GM23248 (cell line): ENCODE results near the gene TYRP1. TPM values are rescaled to one million over a fixed set of nuclear protein-coding genes. Genes with fewer than 3 reads are reported as not detected.

Experiments used
- DNase-seq: peaks from one replicate; pipeline ENCODE4 v3.0.0-alpha.2; 2015
- H2AFZ ChIP-seq: fragments of 200-600 bp; sonication (generic); 2 replicates; pipeline ENCODE4 v1.6.1; 2016; ENCODE audit warnings: antibody characterized with exemption
- H3F3A ChIP-seq: fragments of 200-600 bp; sonication (generic); 2 replicates; pipeline ENCODE4 v1.6.1; 2016; ENCODE audit warnings: mild to moderate bottlenecking, antibody characterized with exemption, mixed run types; ENCODE audit not compliant: insufficient read depth
- H3K27ac ChIP-seq: fragments of 200-600 bp; sonication (generic); 2 replicates; pipeline ENCODE4 v1.5.1; 2016; ENCODE audit warnings: mild to moderate bottlenecking
- H3K27me3 ChIP-seq: fragments of 200-600 bp; sonication (generic); replicated peaks from 2 replicates; pipeline ENCODE4 v1.6.1; 2016; ENCODE audit warnings: mild to moderate bottlenecking; ENCODE audit not compliant: insufficient read depth
- H3K36me3 ChIP-seq: fragments of 200-600 bp; sonication (generic); 2 replicates; pipeline ENCODE4 v1.6.1; 2016; ENCODE audit warnings: low read depth, mild to moderate bottlenecking
- H3K4me1 ChIP-seq: fragments of 200-600 bp; sonication (generic); 2 replicates; pipeline ENCODE4 v1.6.1; 2016; ENCODE audit warnings: mild to moderate bottlenecking; ENCODE audit not compliant: insufficient read depth
- H3K4me2 ChIP-seq: fragments of 200-600 bp; sonication (generic); one replicate; pipeline ENCODE4 v1.6.1; 2016; ENCODE audit warnings: mild to moderate bottlenecking; ENCODE audit not compliant: unreplicated experiment
- H3K4me3 ChIP-seq: fragments of 200-600 bp; sonication (generic); 2 replicates; pipeline ENCODE4 v1.5.1; 2016; ENCODE audit warnings: mild to moderate bottlenecking
- H3K79me2 ChIP-seq: fragments of 200-600 bp; sonication (generic); 2 replicates; pipeline ENCODE4 v1.6.1; 2016; ENCODE audit warnings: mild to moderate bottlenecking; ENCODE audit not compliant: insufficient read depth
- H3K9ac ChIP-seq: fragments of 200-600 bp; sonication (generic); 2 replicates; pipeline ENCODE4 v1.6.1; 2016; ENCODE audit warnings: mild to moderate bottlenecking
- H3K9me2 ChIP-seq: fragments of 200-600 bp; sonication (generic); 2 replicates; pipeline ENCODE4 v1.6.1; 2016; ENCODE audit warnings: mixed run types, mild to moderate bottlenecking, moderate library complexity; ENCODE audit not compliant: insufficient read depth
- H3K9me3 ChIP-seq: fragments of 200-600 bp; sonication (generic); one replicate; pipeline ENCODE4 v1.6.1; 2017; ENCODE audit warnings: low read depth
- H4K20me1 ChIP-seq: fragments of 200-600 bp; sonication (generic); 2 replicates; pipeline ENCODE4 v1.6.0; 2016; ENCODE audit not compliant: insufficient read depth
- EZH2 ChIP-seq: fragments of 200-600 bp; sonication (generic); IDR thresholded peaks from 2 replicates; pipeline ENCODE4 v1.6.1; 2018; ENCODE audit warnings: antibody characterized with exemption, mild to moderate bottlenecking; ENCODE audit not compliant: insufficient read depth, poor library complexity, severe bottlenecking
- EZH2phosphoT487 ChIP-seq: fragments of 200-600 bp; sonication (generic); IDR thresholded peaks from 2 replicates; pipeline ENCODE4 v1.6.1; 2018; ENCODE audit warnings: antibody characterized with exemption, moderate library complexity, mild to moderate bottlenecking, low read depth; ENCODE audit not compliant: insufficient read depth
- WGBS, 2 experiments: methylation state at CpG; one replicate each; pipeline ENCODE4 v1.1.6; 2015 to 2017; ENCODE audit warnings: low lambda C conversion rate in 2 of 2, low coverage in 1 of 2; ENCODE audit errors: missing lambda C conversion rate in 2 of 2; 5-methylcytosine and 5-hydroxymethylcytosine counted together
- in situ Hi-C: fragments of 300-500 bp; cut with MboI; formaldehyde crosslinking; loops from 2 replicates; pipeline ENCODE4 v1.15.0; 2020
- polyA plus RNA-seq: library from polyadenylated mRNA; unstranded; fragments of >200 nt; fragmentation: Nextera tagmentation; extraction: Ambion mirVana; gene quantifications from 2 replicates; pipeline ENCODE4 v1.2.1, GENCODE V29; 2016
- total RNA-seq: library from RNA; depleted of rRNA; stranded (reverse); fragments of >200 nt; shearing (Covaris generic); gene quantifications from 2 replicates; pipeline ENCODE4 v1.2.3, GENCODE V29; 2014; rRNA removed

TYRP1 gene, protein sequence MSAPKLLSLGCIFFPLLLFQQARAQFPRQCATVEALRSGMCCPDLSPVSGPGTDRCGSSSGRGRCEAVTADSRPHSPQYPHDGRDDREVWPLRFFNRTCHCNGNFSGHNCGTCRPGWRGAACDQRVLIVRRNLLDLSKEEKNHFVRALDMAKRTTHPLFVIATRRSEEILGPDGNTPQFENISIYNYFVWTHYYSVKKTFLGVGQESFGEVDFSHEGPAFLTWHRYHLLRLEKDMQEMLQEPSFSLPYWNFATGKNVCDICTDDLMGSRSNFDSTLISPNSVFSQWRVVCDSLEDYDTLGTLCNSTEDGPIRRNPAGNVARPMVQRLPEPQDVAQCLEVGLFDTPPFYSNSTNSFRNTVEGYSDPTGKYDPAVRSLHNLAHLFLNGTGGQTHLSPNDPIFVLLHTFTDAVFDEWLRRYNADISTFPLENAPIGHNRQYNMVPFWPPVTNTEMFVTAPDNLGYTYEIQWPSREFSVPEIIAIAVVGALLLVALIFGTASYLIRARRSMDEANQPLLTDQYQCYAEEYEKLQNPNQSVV
- total RNA-seq, result not detected in 2 replicates
- not detected in 2 replicates for polyA plus RNA-seq

DNA sequence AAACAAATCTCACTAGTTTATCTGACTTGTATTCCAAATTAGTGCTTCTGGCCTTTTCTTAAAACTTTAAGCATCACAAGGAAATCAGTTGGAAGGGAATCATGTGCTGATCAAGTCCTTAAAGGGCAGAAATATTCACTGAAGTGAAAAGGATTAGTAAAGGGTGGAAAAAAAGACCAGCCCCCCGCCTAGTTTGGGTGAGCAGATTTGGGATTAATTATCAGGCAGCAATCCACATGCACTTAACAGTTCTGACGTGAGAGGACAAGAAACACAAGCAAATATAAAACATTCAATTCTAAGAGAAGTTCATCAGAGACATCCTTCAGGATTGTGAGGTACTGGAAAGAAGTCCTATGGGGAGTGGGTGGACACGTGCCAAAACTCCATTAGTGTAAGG, at the start of gene TYRP1:
TSS of gene TYRP1 (plus strand) at position 245 of the 400 bp plus-strand sequence. CDS start 612 bp downstream, outside the sequence.
- Histone ChIP-seq H3K9me3 (no peaks in the 10 kb centered on the region), H3K9ac (no peak within 1 kb of the TSS), H3K4me3 (no peak within 1 kb of the TSS), H3K27ac (no peak within 1 kb of the TSS), H2AFZ (no peak within 1 kb of the TSS), H3K36me3 (no peaks in the 10 kb centered on the region), H3K79me2 (no peaks in the 10 kb centered on the region), H4K20me1 (no peaks in the 10 kb centered on the region), H3K9me2 (no peaks in the 10 kb centered on the region), H3K4me2 (no peak within 1 kb of the TSS), H3F3A (no peaks in the 10 kb centered on the region; the same call in 1 of the 2 replicates), H3K27me3 (no peaks in the 10 kb centered on the region), H3K4me1 (peaks cover 6% of the 10 kb centered on the region)
- DNase-seq, result no peak
- 46 to 54% methylated on average over 3 of the region's 3 CpGs for WGBS, 2 experiments
- TF ChIP-seq EZH2, result no peak
- TF ChIP-seq EZH2phosphoT487, result no peak
- in situ Hi-C loops, result no loop called here

DNA sequence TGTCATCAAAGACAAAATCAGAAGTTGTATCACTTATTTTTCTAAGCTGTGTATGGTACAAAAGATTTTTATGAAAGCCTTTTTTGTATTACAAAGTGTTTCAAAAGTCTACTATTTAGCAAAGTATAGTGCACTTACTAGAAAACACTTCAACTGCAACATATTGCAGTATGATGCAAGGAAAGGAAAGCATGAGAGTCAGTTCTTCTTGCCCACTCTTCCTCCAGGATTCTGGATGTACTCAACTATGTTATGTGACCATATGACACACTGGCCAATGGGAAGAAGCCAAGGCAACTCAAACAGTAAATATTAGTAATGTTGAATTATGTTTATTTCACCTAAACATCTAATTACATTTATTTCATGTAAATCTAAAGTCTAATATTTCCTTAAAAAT, 49.5 kb upstream of the TYRP1 start:
- Histone ChIP-seq H3K9ac (no peak overlapping the region), H3K27me3 (no peaks in the 10 kb centered on the region; the same call in 1 of the 2 replicates), H3K4me2 (no peak overlapping the region), H4K20me1 (no peaks in the 10 kb centered on the region), H3K9me3 (no peaks in the 10 kb centered on the region), H3F3A (no peaks in the 10 kb centered on the region), H3K9me2 (no peaks in the 10 kb centered on the region), H3K4me3 (no peak overlapping the region), H2AFZ (no peak overlapping the region), H3K4me1 (no peaks in the 10 kb centered on the region), H3K36me3 (no peaks in the 10 kb centered on the region), H3K27ac (no peak overlapping the region), H3K79me2 (no peaks in the 10 kb centered on the region)
- DNase-seq, result peak; percentile 4
- in situ Hi-C loops, result no loop called here
- TF ChIP-seq EZH2phosphoT487 (no peak), EZH2 (no peak)

DNA sequence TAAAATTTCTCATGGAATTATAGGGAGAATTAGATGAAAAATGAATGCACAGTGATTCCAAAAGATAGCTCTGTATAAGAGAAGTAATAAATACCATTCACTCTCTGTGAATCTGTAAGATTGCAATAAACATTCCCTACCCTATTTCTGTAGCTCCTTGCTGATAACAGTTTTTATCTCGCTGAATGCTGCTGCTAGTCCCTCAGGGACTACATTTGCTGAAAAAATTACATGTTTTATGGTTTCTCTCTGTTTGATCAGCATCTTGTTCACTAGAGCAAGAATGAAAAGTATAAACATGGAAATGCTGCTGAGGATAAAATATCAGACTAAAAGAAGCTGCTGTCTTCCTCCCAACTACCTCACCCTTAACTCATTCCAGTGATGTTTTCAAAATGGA, 44.3 kb upstream of the TYRP1 start:
- Histone ChIP-seq H3K36me3 (no peaks in the 10 kb centered on the region), H4K20me1 (no peaks in the 10 kb centered on the region), H3K9me2 (no peaks in the 10 kb centered on the region), H3K4me2 (no peak overlapping the region), H3K27ac (no peak overlapping the region), H3K27me3 (peaks cover 4% of the 10 kb centered on the region; the same call in 1 of the 2 replicates), H3F3A (no peaks in the 10 kb centered on the region), H3K4me1 (no peaks in the 10 kb centered on the region), H3K79me2 (no peaks in the 10 kb centered on the region), H3K9me3 (no peaks in the 10 kb centered on the region), H3K9ac (no peak overlapping the region), H3K4me3 (no peak overlapping the region), H2AFZ (no peak overlapping the region)
- DNase-seq, result no peak
- in situ Hi-C loops, result no loop called here
- 32 to 38% methylated on average over 1 of the region's 1 CpG for WGBS, 2 experiments
- TF ChIP-seq EZH2phosphoT487 (no peak), EZH2 (no peak)

DNA sequence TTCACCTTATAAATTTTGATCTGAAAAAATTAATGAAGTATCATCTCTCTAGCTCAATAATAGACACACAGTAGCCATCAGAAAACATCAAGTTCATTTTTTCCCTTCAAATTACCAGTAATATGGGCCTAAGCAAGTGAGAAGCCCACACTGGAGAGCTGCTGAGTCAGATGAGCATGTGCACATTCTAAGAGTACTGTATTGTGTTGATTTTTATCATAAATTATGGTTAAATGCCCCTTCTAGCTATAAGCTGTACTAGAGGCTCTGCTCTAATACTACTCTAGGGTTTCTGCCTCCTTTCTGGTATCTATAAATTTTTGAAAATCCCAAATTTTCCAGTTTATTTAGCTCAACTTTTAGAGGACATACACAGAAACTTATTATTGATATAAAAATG, 42.1 kb upstream of the TYRP1 start:
- Histone ChIP-seq H3F3A (no peaks in the 10 kb centered on the region), H3K4me3 (no peak overlapping the region), H3K27ac (no peak overlapping the region), H3K4me2 (no peak overlapping the region), H3K36me3 (no peaks in the 10 kb centered on the region), H3K79me2 (no peaks in the 10 kb centered on the region), H3K9ac (no peak overlapping the region), H2AFZ (no peak overlapping the region), H4K20me1 (no peaks in the 10 kb centered on the region), H3K9me3 (no peaks in the 10 kb centered on the region), H3K4me1 (no peaks in the 10 kb centered on the region), H3K9me2 (no peaks in the 10 kb centered on the region), H3K27me3 (peaks cover 4% of the 10 kb centered on the region; the same call in 1 of the 2 replicates)
- DNase-seq, result no peak
- in situ Hi-C loops, result no loop called here
- TF ChIP-seq EZH2phosphoT487, result no peak
- TF ChIP-seq EZH2, result no peak
